Endodermal cell (in vitro differentiated cells): Measurements from ENCODE around the gene COL13A1. TPM values are rescaled to one million over a fixed set of nuclear protein-coding genes. Genes with fewer than 3 reads are reported as not detected.

ENCODE experiments used
- DNase-seq: peaks from one replicate; pipeline ENCODE4 v3.0.0-alpha.2; 2017
- H3K27ac ChIP-seq: 2 replicates; pipeline ENCODE4 v1.5.1; 2013; ENCODE audit warnings: mild to moderate bottlenecking, low read depth, low read length, moderate library complexity
- H3K27me3 ChIP-seq: 2 replicates; pipeline ENCODE4 v1.6.1; 2013; ENCODE audit warnings: mild to moderate bottlenecking, low read length, moderate library complexity; ENCODE audit not compliant: insufficient read depth, control insufficient read depth, poor library complexity, severe bottlenecking
- H3K36me3 ChIP-seq: 2 replicates; pipeline ENCODE4 v1.7.0; 2013; ENCODE audit warnings: mild to moderate bottlenecking, low read length, moderate library complexity; ENCODE audit not compliant: control insufficient read depth, insufficient read depth
- H3K4me1 ChIP-seq: one replicate; pipeline ENCODE4 v1.7.0; 2013; ENCODE audit warnings: low read length; ENCODE audit not compliant: control insufficient read depth, insufficient read depth
- H3K4me3 ChIP-seq: 2 replicates; pipeline ENCODE4 v1.5.1; 2013; ENCODE audit warnings: mild to moderate bottlenecking, low read length, moderate library complexity
- H3K9ac ChIP-seq: 2 replicates; pipeline ENCODE4 v1.6.1; 2013; ENCODE audit warnings: mild to moderate bottlenecking, low read length, moderate library complexity; ENCODE audit not compliant: poor library complexity, severe bottlenecking; ENCODE audit errors: extremely low read depth
- H3K9me3 ChIP-seq: 2 replicates; pipeline ENCODE4 v1.6.1; 2013; ENCODE audit warnings: mild to moderate bottlenecking, low read length, moderate library complexity; ENCODE audit not compliant: control insufficient read depth
- H3K27ac Mint-ChIP-seq: 2 replicates; pipeline ENCODE4 v1.8.0; 2020; ENCODE audit warnings: mixed read lengths
- H3K27me3 Mint-ChIP-seq: 2 replicates; pipeline ENCODE4 v1.8.0; 2021; ENCODE audit warnings: mild to moderate bottlenecking, mixed read lengths; ENCODE audit not compliant: insufficient read depth
- H3K36me3 Mint-ChIP-seq: 2 replicates; pipeline ENCODE4 v1.8.0; 2020; ENCODE audit warnings: low read depth, mixed read lengths
- H3K4me1 Mint-ChIP-seq: 2 replicates; pipeline ENCODE4 v1.8.0; 2020; ENCODE audit warnings: mixed read lengths
- H3K4me3 Mint-ChIP-seq: 2 replicates; pipeline ENCODE4 v1.8.0; 2020; ENCODE audit warnings: mild to moderate bottlenecking, moderate library complexity, mixed read lengths
- H3K9me3 Mint-ChIP-seq: 2 replicates; pipeline ENCODE4 v1.8.0; 2020; ENCODE audit warnings: mild to moderate bottlenecking, mixed read lengths
- CTCF ChIP-seq: fragments of 200-600 bp; sonication (generic); conservative IDR thresholded peaks from 2 replicates; pipeline ENCODE4 v1.5.0; 2021; ENCODE audit warnings: antibody characterized with exemption, mild to moderate bottlenecking
- WGBS, 2 experiments: methylation state at CpG; one replicate each; pipeline versions ENCODE4 v1.1.5 to v1.1.7; 2013; ENCODE audit warnings: missing lambda C conversion rate in 2 of 2, mixed read lengths in 1 of 2; ENCODE audit not compliant: insufficient coverage in 1 of 2, insufficient read length in 1 of 2; 5-methylcytosine and 5-hydroxymethylcytosine counted together
- total RNA-seq, 2 donors: library from RNA; stranded (reverse); fragmentation: NEBNext Ultra II Directional in 1 of 2; extraction: Animal tissue kit (Norgen Biotek cat#: 25700) in 1 of 2; gene quantifications; 2 replicates in 1 of 2; 3 replicates in 1 of 2; pipeline ENCODE4 v1.2.1, GENCODE V29; 2021

Gene COL13A1
- total RNA-seq, 2 donors from 2014 or later: 15.9 to 20.7 TPM

GRCh38 chr10:69953851-69954250, 152.1 kb downstream of the COL13A1 start:
- no peak overlapping the region for H3K27ac Mint-ChIP-seq

GRCh38 chr10:69955211-69955805, 153.6 kb downstream of the COL13A1 start:
- peak; percentile 62 for DNase-seq
- H3K27ac ChIP-seq: no peak overlapping the region
- peaks cover 21% of the 10 kb centered on the region for H3K4me1 Mint-ChIP-seq
- no peak overlapping the region for H3K4me3 ChIP-seq
- H3K4me3 Mint-ChIP-seq: no peak overlapping the region
- WGBS, 2 experiments: 88 to 89% methylated on average over 4 to 10 of the region's 10 CpGs
- no peak overlapping the region for H3K27ac Mint-ChIP-seq
- H3K36me3 Mint-ChIP-seq: peaks cover 2% of the 10 kb centered on the region
- no peaks in the 10 kb centered on the region for H3K36me3 ChIP-seq
- no peak overlapping the region for H3K9ac ChIP-seq
- peaks cover 6% of the 10 kb centered on the region for H3K4me1 ChIP-seq
- H3K27me3 ChIP-seq: no peaks in the 10 kb centered on the region
- no peaks in the 10 kb centered on the region for H3K9me3 ChIP-seq
- no peak for TF ChIP-seq CTCF
- H3K9me3 Mint-ChIP-seq: no peaks in the 10 kb centered on the region
- H3K27me3 Mint-ChIP-seq: no peaks in the 10 kb centered on the region

More at GRCh38 chr10:69953851-69954250, 152.1 kb downstream of the COL13A1 start:
- WGBS, 2 experiments: 94 to 96% methylated on average over 3 to 6 of the region's 6 CpGs
- H3K27me3 ChIP-seq: no peaks in the 10 kb centered on the region
- no peak for TF ChIP-seq CTCF
- Mint-ChIP-seq H3K4me3 (no peak overlapping the region), H3K36me3 (peaks cover 2% of the 10 kb centered on the region), H3K4me1 (peaks cover 21% of the 10 kb centered on the region), H3K27me3 (no peaks in the 10 kb centered on the region), H3K9me3 (no peaks in the 10 kb centered on the region)
- H3K4me3 ChIP-seq: no peak overlapping the region
- no peaks in the 10 kb centered on the region for H3K9me3 ChIP-seq
- no peaks in the 10 kb centered on the region for H3K36me3 ChIP-seq
- H3K27ac ChIP-seq: no peak overlapping the region
- no peak overlapping the region for H3K9ac ChIP-seq
- DNase-seq: peak; percentile 34
- H3K4me1 ChIP-seq: peaks cover 6% of the 10 kb centered on the region

- DNase-seq: peak; percentile 33
- WGBS, 2 experiments: 92 to 93% methylated on average over 14 of the region's 14 CpGs
Measured at GRCh38 chr10:69955897-69956740, 154.4 kb downstream of the COL13A1 start.

More at GRCh38 chr10:69955897-69956740, 154.4 kb downstream of the COL13A1 start:
- Mint-ChIP-seq H3K4me3 (no peak overlapping the region), H3K27me3 (no peaks in the 10 kb centered on the region), H3K9me3 (no peaks in the 10 kb centered on the region), H3K36me3 (peaks cover 2% of the 10 kb centered on the region), H3K27ac (no peak overlapping the region), H3K4me1 (peaks cover 21% of the 10 kb centered on the region)
- Histone ChIP-seq H3K36me3 (no peaks in the 10 kb centered on the region), H3K9ac (no peak overlapping the region), H3K4me3 (no peak overlapping the region), H3K27me3 (no peaks in the 10 kb centered on the region), H3K27ac (no peak overlapping the region), H3K9me3 (no peaks in the 10 kb centered on the region), H3K4me1 (peaks cover 6% of the 10 kb centered on the region)
- no peak for TF ChIP-seq CTCF
